ENCODE data around the gene C2CD4D.

The C2CD4D gene

DNA sequence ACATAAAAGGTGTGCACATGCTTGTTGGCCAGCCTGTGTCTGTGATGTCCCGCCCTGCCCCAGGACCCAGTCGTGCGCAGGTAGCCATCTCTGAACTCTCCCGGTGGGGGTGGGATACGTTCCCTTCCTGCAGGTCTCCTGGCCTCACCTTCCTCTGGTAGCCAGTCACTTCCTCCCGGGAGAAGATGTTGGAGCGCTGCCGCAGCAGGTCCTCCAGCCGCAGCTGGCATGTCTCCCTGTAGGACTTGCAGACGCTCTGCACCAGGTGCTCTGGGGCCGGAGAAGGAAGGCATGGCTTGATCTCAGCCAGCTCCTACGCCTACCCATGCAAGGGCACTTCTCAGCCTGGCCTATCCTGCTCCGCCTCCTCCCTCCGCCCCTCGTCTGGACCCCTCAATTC is 25.2 kb downstream of the C2CD4D start:
- no peak for DNase-seq (ENCODE audit: low read depth)

DNA sequence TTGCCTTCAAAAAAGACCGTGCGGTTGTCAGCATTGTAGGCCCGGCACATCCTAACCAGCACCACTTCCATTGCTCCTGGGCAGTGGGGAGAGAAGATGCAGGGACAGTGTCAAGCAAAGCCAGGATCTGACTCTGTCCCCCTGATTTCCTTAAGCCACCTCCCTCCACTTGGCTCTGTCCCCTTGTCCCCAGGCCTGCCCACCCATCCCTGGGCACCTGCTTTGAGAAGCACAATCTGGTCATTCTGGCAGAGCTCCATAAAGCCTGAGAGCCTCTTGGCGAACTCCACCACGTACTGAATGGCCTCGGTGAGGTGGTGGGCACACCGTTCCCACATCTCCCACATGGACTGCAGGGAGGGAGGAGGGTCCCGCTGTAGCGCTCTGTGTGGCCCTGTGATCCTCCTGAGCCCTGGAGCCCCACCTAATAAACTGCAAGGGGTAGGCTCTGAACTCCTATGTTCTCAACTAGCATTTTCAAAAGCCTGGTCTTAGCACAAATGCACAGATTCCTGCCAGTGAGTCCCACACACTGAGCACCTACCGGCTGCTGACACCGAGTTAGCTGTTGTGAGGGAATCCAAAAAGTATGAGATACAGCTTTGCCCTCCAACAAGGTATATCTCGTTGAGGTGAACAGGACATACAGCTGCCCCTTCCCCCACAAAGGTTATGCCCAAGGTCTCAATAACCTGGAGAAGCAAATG is 26.2 kb downstream of the C2CD4D start:
- DNase-seq (ENCODE audit: low read depth): no peak

DNA sequence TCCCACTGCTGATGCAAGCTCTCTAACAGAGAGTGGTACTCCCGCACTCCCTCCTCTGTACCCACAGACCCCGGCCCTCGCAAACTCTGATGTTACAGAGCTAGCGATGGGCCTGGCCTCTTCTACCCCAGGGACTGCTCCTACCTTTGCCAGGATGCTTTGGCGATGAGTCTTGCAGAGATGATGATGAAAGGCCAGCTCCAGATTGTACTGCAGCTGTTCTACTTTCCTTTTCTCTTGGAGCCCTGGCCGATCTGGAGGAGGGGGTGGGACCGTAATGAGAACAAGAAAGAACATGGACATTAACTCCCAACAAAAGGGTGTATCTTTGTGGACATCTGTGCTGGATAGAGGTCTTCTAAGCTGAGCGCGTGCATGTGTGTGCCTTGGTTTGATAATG is 28.4 kb downstream of the C2CD4D start:
- DNase-seq (ENCODE audit: low read depth): peak; percentile 5

DNA sequence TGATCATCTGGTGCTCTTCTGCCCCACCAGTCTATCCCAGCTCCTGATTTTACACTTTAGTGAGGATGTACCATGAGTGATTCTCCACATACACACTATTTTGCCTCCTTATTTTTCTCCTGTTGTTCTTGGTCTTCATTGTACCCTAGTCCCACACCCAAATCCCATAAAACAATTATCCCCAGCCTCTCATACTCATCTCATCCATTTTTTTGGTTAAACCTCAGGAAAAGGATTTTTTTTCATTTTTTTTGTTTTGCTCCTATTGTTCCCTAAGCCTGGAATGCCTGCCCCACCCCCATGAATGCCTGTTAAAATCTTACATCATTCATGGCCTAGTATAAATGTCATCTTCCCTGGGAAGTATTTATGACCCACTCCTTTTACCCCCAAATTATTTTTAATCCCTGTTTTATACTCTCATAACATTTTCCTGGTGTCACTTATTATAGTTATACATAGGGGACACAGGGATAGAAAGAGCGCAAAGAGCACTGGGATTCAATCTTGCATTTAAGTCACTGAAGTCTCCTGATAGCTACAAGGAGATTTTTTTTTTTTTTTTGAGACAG is 29.5 kb downstream of the C2CD4D start:
- no peak for DNase-seq (ENCODE audit: low read depth)

DNA sequence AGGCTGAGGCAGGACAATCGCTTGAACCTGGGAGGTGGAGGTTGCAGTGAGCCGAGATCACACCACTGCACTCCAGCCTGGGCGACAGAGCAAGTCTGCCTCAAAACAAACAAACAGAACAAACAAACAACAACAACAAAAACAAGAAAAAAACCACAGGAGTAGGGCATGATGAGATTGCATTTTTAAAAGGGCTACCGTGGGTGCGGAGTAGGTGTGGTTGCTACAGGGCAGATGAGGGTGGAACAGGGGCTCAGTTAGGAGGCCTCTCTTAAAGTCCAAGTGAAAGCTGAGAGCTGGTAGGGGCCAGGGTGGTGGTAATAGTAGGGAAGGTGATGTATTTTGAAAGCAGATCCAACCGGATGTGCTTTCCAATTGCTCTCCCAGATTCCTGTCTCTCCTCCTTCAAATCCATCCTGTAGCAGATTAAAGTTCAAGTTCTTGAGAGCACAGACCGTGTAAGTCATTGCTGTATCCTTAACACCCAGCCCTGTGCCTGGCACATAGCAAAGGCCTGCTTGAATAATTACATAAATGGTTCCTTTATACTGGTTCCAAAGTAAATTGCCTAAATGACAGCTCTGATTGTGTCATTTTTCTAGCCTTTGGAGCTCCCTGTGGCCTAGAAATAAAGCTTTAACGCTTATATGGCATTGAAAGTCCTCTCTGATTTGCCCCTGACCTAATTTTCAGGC is 30.2 kb downstream of the C2CD4D start:
- no peak for DNase-seq (ENCODE audit: low read depth)

DNA sequence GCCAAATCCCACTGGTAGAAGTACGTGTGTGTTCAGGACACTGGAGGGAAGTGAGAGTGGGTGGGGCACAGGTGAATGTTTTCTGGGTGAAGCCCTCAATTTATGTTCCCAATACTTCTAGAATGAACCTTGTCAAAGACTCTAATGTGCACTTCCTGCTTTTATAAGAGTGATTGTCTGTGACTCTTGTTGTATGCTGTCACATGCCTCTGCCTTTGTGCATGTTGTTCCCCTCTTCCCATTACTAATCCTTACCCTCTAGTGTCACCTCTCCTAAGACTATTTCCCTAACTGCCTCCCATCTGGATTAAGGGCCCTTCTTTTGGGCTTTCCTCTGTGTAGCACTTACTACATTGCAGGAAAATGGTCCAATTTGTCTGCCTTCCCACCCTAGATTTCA is 31.9 kb downstream of the C2CD4D start:
- DNase-seq (ENCODE audit: low read depth): no peak

DNA sequence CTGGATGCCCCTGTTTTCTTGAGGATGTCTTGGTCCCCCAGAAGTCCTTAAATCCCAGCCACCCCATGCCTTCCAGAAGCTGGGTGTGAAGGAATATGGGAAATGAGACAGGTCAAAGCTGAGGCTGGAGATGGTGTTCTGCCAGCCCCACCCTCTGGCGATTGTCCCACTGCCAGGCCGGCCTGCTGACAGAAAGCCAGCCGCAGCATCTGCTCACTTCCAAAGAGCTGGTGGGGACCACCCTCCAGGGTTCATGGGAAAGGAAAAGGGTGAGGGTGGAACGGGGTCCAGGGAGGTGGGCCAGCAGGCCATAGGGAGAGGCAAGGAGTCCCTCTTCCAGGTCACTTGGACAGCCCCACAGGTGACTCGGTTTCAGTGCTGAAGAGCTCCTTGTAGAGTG is 32.5 kb downstream of the C2CD4D start:
- no peak for DNase-seq (ENCODE audit: low read depth)

DNA sequence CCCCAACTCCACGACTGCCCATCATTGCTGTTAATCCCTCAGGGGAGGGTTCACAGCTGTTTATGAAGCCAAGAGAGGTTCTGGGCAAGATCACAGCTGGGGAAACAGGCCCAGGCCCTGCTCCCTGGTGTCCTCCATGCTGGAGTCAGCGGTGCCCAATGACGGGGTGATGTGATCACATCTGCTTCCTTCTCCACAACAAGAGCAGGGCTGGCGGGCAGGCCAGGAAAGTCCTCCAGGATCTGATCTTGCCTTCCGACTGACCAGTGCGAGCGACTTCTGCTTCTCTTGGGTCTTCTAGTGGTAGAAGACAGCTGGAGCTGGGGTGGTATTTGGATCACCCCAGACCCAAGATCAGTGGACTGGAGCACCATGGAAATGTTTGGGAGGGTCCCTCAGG is 33.5 kb downstream of the C2CD4D start:
- DNase-seq (ENCODE audit: low read depth): no peak

DNA sequence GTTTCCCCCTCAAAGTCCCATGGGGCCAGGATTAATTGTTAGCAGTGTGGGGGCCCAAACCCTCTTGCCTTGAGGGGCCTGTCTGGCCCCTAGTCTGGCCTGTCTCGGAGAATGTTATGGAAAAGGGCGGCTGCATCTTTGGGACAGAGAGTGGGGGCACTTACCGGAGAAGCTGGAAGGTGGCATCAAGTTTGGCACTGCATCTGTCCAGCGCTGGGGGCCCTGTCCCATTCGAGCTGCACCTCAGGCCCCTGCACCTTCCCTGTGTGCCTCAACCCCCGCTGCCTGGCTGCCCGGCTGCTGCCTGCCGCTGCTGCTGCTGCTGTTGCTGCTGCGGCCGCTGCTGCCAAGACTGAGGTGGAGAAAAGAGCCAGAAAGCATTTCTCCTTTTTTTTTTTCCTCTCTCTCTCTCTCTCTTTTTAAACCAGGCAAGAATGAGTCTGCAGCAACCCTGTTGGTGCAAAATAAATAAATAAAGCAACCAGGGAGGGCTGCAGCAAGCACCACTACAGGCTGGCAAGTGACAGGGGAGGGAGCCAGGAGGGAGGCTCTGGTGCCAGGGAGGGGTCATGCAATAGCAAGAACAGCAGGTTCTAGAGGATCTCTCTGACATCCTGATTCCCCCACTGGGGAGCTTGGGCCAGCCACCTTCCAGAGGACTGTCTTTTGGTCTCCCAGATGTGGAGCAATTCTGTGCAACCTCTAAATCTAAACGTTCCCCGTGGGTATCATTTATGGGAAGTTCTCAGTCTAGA is 34.4 kb downstream of the C2CD4D start, which contains the start of gene LINGO4:
LINGO4 (minus strand) TSS at position 354 of the 755 bp plus-strand sequence. CDS start 2,715 bp downstream, outside the sequence.
- no peak for DNase-seq (ENCODE audit: low read depth)

DNA sequence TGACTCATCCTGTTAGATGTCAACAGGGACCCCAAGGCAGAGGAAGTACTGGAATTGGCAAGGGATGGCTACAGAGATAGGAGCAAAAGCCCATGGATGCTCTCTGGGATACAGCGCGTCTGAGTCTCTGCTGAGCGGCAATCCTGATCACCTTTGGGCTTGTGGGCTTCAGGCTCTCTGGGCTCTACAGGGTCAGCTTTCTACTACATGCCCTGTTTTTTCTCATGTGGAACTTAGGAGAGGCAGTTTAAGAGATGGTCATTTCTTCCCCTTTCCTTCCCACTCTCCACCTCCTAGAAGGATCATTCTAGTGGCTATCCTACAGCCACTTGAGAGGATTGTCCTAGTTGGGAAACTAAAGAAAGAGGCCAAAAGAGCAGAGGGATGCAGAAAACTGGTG is 35.7 kb downstream of the C2CD4D start:
- no peak for DNase-seq (ENCODE audit: low read depth)

DNA sequence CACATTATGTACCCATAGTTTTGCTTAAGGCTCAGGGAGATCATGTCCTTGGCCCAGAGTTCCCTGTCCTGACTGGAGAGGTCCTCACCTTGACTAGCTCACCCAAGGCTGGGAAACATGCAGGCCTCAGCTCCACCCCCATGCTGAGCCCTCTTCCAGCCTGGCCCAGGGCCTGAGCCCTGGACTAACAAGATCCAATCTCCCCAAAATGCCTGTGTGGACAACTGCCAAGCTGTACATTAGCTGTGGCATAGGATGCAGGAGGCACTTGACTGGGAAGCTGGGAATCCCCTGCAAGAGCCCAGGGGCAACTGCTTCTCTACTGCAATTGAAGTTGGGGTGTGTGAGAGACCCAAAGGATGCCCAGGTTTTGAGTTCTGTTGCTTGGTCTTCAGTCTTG is 36.5 kb downstream of the C2CD4D start:
- DNase-seq (ENCODE audit: low read depth): no peak

DNA sequence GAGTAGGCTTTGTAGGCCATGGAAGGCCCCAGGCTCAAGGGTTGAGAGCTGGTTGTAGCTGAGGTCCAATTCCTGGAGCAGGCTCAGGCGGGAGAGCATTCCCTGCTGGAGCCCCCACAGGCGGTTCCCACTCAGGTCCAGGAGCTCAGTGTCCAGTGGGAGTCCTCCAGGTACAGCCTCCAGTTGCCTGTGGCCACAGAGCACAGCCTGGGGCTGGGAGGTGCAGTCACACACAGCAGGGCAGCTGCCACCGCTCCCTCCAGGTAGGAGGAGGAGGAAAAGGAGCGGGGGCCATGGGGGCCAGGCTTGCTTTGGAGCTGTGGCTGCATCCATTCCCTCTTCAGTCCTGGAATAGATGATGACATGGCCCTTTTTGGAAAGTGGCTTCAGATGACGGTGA is 37.2 kb downstream of the C2CD4D start:
- DNase-seq (ENCODE audit: low read depth): no peak

DNA sequence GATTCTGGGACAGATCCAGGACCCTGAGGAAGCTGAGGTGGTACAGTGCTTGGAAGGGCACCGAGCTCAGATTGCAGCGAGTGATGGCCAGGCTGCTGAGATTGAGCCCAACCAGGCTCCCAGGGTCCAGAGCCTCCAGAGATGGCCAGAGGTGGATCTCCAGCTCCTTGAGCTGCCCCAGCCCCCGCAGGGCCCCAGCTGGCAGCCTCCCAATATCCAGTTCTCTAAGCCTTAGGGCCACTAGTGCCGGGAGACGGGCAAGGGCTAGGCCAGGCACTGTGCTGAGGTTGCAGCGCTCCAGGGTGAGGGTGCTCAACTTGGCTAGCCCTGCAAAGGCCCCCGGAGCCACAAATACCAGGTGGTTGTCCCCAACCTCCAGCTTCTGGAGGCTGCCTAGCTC is 37.8 kb downstream of the C2CD4D start:
- DNase-seq (ENCODE audit: low read depth): no peak

DNA sequence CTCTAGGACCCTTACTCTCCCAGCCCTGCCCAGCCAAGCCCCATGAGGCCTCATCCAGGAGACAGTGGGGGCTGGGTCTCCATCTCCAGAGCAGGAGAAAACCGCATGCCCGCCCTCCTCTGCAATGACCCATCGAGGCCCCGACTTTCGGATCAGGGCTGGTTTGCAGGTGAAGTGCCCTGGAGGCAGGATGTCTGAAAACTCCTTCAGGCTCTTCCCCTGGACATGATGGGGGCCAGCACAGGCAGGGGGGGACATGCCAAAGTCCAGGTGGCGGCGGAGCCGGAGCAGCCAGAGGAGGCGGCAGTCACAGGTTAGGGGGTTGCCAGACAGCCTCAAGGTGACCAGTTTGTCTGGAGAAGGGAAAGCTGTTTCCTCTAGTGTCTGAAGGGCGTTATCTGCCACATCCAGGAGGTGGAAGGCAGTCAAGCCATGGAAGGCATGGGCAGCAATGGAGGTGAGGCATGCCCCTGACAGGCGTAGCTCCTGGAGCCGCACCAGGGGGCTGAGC is 38.3 kb downstream of the C2CD4D start:
- DNase-seq (ENCODE audit: low read depth): no peak

DNA sequence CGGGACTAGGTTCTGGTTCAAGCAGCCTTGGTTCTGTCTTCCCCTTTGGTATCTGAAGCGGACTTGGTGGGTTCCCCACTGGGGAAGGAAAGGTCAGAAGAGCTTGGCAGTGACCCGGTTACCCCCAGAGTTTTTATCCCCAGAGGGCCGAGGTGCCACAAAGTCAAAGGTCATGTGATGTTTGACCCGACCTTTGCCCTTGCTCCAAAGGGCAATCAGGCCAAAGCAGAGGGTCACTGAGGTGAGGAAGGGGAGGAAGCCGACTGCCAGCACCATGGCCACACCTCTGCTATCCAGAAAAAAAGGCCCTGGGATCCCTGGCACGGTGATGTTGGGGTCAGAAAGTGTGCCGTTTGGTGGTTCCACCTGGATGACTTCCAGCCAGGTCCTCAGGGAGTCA is 38.8 kb downstream of the C2CD4D start:
- DNase-seq (ENCODE audit: low read depth): no peak

DNA sequence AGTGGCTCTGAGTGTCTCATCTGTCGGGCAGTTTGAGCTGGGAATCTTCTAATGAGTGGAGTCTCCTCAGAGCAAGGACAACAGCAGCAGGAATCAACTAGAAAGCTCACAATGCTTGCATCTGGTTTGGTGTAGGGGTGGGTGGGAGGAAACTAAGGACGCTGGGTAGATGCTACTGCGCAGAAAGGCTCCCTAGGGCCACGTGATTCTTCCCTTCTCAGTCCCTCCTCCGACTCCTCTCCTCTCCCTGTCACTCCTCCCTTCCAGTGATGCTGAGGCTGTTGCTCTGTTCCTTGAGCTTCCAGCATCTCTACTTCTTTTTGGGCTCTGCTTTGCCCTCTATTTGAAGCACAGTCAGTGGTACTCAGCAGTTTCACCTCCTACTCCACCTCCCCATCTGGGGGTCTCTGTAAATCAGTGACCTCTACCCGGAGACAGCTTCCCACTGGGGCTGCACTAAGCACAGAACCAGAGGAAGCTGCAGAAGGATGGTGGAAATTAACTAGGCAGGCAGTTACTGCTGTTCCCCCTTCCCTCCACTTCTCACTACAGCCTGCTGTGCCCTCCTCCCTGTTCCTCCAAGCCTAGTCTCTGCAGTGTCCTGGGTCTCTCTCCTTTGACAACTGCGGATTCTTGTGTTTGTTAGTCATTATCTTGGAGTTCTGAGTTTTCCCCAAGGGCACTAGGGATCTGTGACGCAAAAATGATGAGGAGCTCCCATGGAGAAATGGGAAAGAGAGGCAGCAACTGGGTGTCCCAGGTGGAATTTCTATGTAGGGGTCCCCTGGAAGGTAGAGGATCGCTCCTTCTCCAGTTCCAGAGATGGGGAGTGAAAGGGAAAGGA is 40.2 kb downstream of the C2CD4D start:
- DNase-seq (ENCODE audit: low read depth): peak; percentile 48

DNA sequence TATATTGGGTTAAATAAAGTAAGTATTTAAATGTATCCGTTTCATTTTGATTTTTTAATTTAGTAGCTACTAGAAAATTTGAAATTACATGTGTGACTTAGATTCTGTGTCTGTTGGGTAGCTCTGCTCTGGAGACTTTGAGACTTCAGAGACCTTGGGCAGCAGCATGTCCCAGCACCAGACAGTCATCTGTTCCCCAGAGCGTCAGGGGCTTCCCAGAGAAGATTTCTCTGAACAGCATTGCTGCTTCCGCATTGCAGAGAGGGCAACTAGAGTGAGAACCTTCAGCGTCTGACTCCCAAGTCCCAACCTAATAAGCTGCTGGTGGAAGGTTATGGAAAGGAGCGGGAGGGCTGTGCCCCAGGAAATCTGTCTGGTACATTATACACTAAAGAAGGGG is 41.0 kb downstream of the C2CD4D start:
- DNase-seq (ENCODE audit: low read depth): no peak

DNA sequence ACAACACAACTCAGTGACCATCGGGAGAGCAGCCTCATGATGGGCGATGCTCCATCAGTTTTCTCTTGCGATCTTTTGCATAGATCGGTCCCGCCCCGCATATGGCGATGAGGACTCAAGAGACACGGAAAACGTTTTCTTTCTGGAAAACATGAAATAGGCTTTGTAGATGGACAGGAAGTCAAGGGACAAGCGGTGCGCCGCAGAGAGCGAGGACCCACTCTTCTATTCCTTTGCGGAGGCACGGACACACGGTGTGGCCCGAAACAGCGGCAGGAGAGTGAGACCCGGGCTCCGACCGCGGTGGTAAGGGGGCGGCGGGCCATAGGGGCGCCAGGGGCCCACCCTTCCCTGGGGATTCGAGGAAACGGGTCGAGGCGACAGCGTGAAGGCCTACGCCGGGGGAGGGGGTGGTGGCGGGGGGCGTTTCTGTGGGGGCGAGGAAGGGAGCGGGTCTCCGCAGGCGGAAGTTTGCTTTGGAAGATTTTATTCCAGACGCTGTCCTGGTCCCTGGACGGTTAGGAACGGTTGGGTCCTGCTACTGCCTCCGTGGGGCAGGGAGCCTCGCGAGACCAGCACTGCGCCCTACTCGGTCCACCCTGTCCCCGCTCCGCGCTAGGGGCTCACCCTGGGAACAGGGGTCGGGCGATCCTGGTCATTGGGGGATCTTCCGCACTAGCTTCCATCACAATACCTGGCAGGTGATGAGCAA is 48.5 kb downstream of the C2CD4D start:
- DNase-seq (ENCODE audit: low read depth): peak; percentile 34

DNA sequence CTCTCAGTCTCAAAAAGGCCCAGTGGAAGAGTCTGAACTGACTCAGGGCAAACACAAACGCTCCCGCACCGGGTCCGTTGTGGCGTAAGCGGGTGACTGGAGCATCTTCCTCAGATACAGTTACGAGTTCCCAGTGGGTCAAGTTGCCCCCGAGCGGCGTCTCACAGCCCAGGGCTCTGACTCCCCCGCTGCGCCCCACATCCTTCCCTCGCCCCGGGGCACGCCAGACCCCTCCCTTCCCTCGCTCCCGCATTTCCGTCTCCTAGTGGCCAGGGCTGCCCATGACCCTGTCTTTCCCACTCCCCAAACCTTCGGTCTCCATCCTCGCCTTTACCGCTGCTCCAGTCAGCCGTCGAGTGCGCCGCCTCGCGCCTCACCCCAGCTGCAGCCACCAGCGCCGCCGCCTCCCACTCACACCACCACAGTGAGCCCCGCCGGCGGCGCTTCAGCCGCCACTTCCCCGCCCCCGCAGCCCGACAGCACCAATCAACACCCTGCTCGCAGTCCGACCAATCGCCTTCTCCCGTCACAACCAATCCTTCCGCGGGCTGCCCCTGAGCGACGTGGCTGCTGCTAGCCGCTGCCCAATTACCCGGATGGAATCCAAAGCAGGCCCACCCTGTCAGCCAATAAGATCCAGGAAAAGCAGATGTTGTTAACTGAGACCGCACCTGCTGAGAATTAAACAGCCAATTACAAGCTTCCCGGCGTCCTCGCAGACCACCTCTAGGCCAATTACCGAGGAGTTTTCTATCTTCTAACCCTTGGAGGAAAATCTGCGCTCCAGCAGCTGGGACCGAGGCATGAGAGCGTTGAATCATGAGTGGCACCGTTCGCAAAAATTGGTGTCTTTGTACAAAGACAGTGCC is 49.3 kb downstream of the C2CD4D start, which contains the start of gene TDRKH:
TDRKH (minus strand) TSS at position 430 of the 869 bp plus-strand sequence. CDS start 7,478 bp downstream, outside the sequence.
- peak; percentile 100 for DNase-seq (ENCODE audit: low read depth)

Measured in EH (cell line).